HG03159 (cell line): Measurements from ENCODE around the gene DAAM2.

Experiments
- ATAC-seq: cut with Tn5 transposase; IDR thresholded peaks from one replicate; pipeline ENCODE4 v1.9.1; 2021; ENCODE audit warnings: mild to moderate bottlenecking, moderate library complexity; ENCODE audit not compliant: unreplicated experiment

The DAAM2 gene

DNA sequence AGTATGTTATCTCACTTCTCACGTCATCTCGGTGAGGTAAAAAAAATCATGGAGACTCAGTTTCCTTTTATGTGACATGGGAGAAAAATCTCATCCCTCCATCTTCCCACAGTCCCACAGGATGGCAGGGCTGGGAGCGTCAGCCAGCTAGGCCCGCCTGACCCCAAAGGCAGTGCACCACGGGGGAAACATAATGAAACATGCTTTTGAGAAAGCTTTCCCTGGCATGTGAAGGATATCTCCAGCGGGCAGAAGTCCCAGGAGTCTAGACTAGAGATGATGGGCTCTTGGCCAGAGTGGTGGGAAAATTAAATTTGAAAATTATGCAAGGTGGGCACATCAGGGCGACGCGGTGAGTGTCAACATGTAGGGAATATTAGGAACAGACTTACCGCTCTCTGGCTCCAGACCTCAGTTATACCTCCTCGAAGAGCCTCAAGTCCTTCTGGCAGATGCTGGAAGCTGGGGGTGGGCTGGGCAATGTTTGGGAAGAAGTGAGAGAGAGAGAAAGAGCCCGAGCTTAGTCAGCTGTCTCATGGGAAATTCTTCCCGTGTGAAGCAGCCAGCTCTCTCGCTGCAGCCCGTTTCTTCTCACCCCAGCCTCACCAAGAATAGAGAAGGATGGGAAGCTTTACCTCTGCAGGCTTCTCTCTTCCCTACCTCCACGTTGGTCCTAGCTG is 89.8 kb downstream of the DAAM2 start:
- no peak for ATAC-seq

DNA sequence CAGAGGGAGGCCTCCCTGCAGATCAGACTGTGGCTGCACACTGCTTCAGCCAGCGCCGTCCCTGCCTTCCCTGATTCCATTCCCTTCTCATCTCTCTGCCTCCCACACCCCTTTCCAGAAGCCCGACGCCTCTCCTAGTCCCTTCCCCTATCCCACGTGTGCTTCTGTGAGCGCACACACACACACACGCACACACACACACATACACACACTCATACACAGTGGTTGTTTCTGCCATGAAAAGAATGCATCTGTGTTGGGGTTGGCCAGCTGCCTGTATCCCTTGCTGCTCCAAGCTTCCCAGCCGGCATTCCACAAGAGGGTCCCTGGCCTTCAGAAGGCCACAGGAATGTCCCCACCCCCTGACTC is 90.3 kb downstream of the DAAM2 start:
- ATAC-seq = no peak

DNA sequence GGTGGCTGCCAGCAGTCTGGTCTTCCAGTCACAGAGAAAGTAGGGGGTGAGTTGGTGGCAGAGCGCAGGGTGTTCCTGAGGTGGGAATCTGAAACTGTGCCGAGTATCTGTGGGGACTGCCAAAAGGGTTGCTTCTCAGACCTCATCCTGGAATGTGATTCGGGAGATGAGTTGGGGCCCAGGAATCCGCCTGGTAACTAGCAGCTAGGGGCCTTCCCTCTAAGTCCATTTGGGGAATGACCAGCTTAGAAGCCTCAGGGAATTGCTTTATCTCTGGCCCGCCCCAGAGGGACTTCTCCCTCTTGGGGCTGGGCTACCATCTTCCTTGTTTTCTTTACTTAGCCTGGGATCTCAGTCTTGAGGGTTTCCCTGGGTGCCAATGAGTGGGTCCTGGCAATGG is 92.5 kb downstream of the DAAM2 start:
- ATAC-seq = no peak

DNA sequence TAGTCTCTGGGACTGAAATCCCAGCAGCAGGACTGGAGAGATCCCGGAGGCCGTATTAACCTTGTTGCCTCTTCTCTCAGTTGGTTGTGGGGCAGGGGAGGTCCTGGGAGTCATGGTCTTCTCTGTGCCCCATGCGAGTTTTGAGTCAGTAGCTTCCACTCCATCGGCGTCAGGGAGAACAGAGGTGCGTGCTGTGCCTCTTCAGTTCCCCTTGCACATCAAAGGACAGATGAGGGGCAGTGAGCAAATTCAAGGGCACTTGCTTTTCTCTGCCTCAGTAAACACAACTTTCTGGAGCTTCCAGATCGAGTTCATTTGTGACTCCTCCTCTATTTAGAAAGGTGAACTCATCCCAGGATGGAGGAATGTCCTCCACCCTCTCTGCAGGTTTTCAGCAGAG is 93.5 kb downstream of the DAAM2 start:
- ATAC-seq = no peak

DNA sequence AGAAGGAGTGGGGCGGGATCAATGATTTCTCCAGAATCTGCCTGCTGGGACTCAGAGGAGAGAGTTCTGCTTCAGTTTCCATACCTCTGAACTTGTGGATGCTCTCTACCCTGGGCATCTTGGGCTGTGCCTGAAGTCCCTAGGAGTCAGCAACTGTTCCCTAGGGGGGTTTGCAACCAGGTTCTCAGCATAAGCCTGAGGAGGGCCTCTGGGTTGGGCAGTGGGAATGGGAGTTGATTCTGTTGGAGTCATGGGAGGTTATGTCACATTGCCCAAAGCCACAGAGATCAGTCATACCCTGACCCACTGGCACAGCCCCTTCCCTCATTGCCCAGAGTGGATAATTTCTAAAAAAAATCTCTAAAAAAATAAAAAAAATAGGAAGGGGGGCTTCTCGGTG is 94.7 kb downstream of the DAAM2 start:
- no peak for ATAC-seq

DNA sequence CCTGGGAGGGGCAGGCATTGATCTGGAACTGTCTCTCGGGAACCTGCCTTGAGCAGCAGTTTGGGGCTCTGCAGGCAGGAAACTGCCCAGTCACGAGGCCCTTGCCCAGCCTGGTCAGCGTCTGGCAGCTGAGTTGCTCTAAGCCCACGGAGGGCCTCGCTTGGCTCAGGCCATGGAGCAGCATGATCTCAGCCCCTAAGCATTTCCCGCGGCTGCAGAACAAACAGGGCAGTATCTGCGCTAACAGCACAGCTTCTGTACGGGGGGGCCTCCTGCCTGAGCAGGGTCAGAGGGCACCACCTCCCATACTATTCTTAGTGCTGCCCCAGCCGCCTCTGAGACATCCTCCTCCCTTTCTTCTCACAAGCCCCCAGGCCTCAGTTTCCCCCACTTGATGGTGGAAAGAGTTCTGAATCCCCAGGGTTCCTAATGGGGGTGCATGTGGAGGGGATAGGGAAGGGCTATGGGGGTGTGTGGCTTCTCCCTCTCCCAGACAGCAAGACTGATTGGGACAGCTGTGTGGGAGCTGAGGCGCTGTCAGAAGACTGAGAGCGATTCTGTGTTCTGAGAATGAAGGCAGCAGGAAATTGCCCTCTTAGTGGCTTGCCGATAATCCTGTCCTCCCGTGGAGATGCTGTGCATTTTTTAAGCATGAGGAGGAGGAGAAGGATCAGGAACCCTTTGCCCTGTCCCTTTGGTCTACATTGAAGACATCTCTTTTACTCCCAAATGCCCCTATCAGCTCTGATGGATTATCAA is 95.7 kb downstream of the DAAM2 start:
- no peak for ATAC-seq

DNA sequence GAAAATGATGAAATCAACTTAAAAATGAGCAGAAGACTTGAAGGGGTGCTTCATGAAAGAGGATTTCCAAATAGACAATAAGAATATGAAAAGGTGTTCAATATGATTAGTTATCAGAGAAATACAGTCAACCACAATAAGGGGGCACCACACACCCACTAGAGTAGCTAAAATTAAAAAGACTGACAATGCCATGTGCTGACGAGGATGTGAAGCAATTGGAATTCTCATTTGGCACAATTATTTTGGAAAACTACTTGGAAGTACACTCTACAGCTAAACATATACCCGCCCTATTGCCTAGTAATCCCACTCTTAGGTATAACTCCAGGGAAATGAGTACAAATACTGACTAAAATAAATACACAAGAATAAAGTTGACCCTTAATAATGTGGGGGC is 97.1 kb downstream of the DAAM2 start:
- ATAC-seq = no peak

DNA sequence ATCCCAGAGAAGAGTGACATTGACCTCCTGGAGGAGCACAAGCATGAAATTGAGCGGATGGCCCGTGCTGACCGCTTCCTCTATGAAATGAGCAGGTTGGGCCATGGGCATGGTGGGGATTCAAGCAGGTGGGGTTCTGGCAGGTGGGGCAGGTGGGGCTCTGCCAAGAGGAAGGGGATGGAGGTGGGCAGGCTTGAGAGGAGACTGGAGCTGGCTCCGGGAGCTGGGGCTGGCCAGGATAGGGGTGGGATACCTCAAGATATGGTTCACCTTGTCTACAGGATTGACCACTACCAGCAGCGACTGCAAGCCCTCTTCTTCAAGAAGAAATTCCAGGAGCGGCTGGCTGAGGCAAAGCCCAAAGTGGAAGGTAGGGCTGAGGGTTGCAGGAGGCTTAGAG is 99.2 kb downstream of the DAAM2 start:
- no peak for ATAC-seq

DNA sequence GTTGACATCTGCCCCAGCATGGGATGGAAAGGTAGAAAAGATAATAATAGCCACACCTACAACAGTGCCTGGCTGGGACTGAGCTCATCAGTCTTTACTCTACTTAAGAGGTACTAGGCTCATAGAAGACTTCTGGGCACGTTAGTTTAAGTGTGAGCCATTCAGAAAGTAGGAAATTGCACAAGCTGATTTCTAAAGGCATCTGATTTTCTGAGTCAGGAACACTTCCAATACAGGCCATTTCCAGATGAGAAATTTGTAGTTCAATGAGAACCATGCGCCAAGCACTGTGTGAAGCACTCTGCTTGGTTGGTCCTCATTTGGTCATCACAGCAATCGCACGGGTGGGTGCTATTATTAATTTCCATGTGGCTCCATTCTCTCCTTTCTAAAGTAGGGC is 99.8 kb downstream of the DAAM2 start:
- ATAC-seq = no peak

DNA sequence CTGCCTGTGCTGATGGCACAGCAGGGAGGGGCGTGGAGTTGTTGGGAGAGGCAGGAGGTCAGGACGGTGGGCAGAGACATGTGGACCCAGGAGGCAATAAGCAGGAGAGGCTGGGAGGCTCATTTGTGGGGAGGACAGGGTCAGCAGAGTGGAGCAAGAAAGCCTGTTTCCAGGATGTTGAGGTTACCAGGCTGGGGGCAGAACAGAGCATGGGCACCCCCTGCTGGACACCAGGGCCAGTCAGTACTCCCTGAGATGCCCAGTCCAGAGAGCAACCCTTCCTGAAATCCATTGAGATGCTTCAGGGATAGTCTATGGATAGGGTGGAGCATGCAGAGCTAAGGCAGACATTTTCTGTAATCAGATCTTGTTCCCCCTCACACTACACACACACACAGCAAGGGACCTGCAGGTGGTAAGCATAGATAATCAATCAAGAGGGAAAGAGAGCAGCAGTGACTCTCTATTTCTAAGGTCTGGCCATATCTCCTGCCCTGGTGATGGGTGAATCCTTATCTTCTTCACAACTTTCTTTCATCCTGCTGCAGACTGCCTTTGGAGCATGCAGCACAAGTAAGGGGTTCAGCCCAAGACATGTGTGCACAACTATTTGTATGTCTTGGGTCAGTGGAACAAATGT is 100.4 kb downstream of the DAAM2 start:
- ATAC-seq = no peak

DNA sequence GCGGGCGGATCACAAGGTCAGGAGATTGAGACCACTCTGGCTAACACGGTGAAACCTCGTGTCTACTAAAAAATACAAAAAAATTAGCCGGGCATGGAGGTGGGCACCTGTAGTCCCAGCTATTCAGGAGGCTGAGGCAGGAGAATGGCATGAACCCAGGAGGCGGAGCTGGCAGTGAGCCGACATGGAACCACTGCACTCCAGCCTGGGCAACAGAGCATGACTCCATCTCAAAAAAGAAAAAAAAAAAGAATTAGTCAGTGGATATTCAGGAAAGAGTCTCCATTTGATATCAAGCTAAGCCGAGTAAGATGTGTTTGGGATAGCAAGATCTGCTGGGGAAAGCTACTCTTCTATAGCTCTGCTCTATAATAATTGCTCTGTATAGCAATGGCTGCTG is 101.1 kb downstream of the DAAM2 start:
- no peak for ATAC-seq

DNA sequence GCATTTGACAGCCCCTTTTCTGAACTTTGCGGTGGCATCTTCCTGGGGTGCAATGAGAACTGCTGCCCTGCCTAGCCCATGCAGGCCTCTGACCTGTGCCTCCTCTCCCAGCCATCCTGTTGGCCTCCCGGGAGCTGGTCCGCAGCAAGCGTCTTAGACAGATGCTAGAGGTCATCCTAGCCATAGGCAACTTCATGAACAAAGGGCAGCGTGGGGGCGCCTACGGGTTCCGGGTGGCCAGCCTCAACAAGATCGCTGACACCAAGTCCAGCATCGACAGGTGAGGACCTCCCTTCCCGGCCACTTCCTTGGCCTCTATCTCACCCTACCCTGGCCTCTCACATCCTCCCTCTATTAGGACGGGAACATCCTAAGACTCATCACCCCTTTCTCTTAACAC is 104.5 kb downstream of the DAAM2 start:
- no peak for ATAC-seq

DNA sequence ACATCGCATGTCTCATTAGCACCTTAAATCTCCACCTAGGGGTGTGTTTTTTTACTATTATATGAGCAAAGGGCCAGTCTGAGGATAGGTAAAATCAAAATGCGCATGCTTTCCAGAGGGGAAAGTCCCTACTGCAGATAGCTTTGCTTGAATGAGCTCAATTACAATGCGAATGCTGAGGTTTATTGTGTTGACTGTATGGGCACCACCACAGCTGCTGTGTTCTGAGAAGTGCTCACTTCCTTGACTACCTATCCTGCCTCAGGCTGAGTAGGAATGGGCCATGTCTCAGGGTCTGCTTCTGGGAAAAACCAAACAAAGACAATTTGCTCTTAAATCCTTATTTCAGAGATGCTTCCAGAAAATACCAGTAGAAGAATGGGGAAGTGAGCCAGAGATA is 105.5 kb downstream of the DAAM2 start:
- no peak for ATAC-seq

DNA sequence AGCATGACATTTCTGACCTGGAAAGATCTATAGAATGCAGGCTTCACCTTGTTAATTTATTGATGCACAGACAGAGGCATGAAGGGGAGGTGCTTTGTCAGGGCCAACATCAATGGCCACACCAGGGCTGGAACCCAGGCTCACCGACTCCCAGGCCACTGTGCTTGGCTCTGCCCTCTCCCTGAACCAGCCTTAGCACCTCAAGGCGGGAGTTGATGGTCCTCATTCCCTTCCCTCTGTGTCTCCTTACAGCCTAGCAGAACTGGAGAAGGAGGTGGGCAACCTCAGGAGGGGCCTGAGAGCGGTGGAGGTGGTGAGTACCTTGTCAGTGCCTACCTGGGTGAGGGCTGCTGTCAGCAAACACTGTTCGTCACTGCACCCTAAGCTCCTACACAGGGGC is 106.4 kb downstream of the DAAM2 start:
- ATAC-seq = no peak

DNA sequence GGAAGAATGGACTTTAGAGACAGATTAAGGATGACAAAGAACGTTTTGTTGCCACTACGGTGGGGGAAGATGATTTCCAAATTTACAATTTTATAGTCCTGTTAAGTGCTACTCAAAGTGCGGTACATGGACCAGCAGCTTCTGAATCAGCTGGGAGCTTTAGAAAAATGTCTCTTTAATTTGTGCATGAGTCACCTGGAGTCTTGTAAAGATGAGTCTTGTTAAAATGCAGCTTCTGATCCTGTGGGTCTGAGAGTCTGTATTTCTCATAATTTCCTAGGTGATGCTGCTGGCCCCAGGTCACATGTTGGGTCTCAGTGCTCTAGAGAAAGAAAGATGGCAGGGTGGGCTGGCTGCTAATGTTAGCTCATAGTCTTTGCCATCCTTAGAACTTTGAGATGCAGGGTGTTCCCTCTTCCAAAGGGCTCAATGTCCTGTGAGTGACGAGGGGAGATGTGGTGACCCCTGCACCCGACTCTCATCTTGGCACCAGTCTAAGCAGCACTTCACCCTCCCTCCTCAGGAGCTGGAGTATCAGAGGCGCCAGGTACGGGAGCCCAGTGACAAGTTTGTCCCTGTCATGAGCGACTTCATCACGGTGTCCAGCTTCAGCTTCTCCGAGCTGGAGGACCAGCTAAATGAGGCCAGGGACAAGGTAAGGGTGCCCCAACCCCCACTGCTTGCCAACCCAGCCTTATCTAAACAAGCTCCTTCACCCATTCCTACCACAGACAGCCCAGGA is 107.5 kb downstream of the DAAM2 start:
- ATAC-seq = no peak

DNA sequence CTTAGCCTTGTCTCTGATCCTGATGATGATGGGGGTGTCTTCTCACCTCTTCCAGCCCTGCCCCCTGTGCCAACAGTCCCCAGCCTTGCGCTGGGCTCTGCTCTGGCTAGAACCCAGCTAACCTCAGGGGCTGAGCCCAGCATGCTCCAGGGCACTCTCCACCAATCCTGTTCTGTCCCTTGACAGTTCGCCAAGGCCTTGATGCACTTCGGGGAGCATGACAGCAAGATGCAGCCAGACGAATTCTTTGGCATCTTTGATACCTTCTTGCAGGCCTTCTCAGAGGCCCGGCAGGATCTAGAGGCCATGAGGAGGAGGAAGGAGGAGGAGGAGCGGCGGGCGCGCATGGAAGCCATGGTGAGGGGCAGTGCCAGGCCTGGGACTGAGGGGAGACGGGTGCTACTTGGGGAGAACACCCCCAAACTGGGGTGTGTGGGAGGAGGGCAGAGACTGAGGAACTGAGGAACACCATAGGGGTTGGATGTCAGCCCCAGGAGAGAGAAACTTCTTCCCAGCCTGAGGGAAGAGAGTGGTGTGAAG is 109.0 kb downstream of the DAAM2 start:
- ATAC-seq = no peak

DNA sequence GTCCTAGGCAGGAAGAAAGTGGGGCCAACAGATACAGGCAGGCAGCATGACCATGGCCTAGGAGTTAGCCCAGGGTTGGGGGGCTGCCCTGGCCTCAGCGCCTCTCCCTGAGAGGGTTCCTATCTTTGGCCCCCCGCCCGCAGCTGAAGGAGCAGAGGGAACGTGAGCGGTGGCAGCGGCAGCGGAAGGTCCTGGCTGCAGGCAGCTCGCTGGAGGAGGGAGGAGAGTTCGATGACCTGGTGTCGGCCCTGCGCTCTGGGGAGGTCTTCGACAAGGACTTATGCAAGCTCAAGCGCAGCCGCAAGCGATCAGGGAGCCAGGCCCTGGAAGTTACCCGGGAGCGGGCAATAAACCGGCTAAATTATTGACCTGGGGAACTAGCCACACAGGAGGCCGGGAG is 109.5 kb downstream of the DAAM2 start:
- no peak for ATAC-seq

DNA sequence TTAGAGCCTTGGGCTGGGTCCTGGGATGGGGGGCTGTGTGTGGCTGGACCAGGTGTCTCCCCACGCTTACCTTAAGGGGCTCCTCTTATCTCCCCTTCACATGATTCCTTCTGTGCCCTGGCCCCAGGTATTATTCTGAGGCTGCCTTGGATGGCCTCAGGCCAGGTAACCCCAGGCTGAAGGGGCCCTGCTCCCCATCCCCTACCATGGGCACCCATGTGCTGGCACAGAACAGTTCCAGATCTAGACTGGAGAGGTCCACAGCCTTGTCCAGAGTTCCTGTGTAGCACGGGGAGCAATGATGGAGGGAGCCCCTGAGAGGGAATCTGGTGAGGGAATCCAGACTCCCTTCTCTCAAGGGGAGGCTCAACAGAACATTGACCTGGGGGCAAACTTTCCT is 110.0 kb downstream of the DAAM2 start:
- no peak for ATAC-seq

DNA sequence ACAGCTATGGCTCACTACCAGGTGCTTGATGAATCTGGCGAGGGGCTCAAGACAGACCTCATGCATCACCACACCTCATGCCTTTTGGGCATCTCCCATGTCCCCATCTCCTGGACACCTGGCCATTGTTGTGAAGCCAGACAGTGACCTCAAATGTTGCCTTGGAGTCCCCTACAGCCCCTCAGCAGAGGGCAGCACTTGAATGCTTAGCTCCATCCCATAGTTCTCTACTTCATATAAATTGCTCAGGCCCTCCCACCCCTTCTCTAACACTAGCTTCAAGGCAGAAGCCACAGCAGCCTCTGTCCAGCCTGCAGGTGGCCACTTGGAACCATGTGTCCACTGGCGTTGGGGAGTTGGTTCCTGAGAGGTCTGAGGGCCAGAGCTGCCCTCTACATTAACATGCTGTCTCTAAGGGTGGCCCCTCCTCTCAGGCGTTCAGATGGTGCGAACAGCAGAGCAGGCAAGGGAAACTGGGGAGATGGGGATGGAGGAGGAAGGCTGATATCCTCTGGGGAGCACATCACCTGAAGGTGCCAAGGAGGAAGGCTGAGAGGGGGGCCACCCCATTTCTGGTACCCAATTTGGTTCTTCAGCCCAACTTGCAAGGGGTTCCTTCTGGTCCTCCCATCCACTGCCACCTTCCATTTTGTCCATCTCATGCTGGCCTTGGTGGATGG is 110.8 kb downstream of the DAAM2 start:
- no peak for ATAC-seq

DNA sequence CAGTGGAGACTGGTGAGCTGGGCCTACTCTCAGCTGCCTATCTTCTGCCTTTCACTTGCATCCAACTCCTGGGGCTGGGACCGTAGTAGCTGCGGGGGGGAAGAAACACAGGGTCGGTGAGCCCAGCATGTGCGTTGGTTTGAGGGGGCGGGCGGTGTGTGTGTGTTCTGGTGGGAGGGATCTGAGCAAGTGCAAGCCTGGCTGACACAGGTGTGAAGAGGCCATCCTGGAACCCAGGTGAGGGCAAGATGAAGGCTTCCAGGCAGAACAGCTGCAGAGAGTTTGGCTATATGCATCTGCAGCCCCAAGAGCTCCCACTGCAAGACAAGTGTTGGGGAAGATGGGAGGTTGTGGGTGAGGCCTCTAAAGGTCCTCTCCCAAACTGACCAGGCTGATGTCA is 111.5 kb downstream of the DAAM2 start:
- ATAC-seq = no peak
